Measurements from ENCODE around the gene TNFRSF11A.

TNFRSF11A gene

GRCh38 chr18:62334120-62334519 lies 9.0 kb downstream of the TNFRSF11A start:
- no peak overlapping the region for H3K4me3 ChIP-seq (ENCODE audit: low read depth, low read length)
- H3K27me3 ChIP-seq (ENCODE audit: insufficient read depth, low read length), result no peaks in the 10 kb centered on the region
- H2AFZ ChIP-seq (ENCODE audit: low read length, unreplicated experiment), result no peak overlapping the region
- H3K36me3 ChIP-seq (ENCODE audit: insufficient read depth, low read length), result no peaks in the 10 kb centered on the region
- peaks cover 45% of the 10 kb centered on the region for H3K4me1 ChIP-seq (ENCODE audit: control insufficient read depth, insufficient read depth, low read length, unreplicated experiment)
- no peak overlapping the region for H3K27ac ChIP-seq (ENCODE audit: low read depth, low read length)
- H3K79me2 ChIP-seq (ENCODE audit: control insufficient read depth, insufficient read depth, low read length, unreplicated experiment), result no peaks in the 10 kb centered on the region

DNA sequence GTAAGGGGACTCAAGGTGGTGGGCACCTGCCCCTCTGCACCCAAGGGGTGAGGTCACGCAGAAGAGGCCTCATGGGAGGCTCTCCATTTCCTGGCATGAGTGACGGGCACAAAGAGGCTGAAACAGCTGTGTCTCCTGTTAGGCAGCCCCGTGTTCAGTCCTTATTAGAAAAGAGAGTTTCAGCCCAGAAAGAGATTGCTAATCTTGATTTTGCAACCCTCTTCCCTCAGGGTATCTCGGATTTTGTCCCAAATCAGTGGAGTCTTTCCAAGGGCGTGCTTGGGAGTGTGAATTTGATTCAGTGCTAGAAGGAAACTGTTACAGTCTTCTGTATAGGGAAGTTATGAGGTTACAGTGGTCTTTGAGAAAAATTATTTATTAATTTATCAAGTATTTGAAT lies 10.4 kb downstream of the TNFRSF11A start:
- H2AFZ ChIP-seq (ENCODE audit: low read length, unreplicated experiment), result no peak overlapping the region
- H3K4me3 ChIP-seq (ENCODE audit: low read depth, low read length), result no peak overlapping the region
- no peaks in the 10 kb centered on the region for H3K36me3 ChIP-seq (ENCODE audit: insufficient read depth, low read length)
- no peak overlapping the region for H3K27ac ChIP-seq (ENCODE audit: low read depth, low read length)
- no peaks in the 10 kb centered on the region for H3K27me3 ChIP-seq (ENCODE audit: insufficient read depth, low read length)
- H3K4me1 ChIP-seq (ENCODE audit: control insufficient read depth, insufficient read depth, low read length, unreplicated experiment), result peaks cover 43% of the 10 kb centered on the region
- H3K79me2 ChIP-seq (ENCODE audit: control insufficient read depth, insufficient read depth, low read length, unreplicated experiment), result no peaks in the 10 kb centered on the region

- Histone ChIP-seq H3K79me2 (ENCODE audit: control insufficient read depth, insufficient read depth, low read length, unreplicated experiment) (no peaks in the 10 kb centered on the region), H3K36me3 (ENCODE audit: insufficient read depth, low read length) (no peaks in the 10 kb centered on the region), H2AFZ (ENCODE audit: low read length, unreplicated experiment) (no peak overlapping the region), H3K4me3 (ENCODE audit: low read depth, low read length) (no peak overlapping the region), H3K4me1 (ENCODE audit: control insufficient read depth, insufficient read depth, low read length, unreplicated experiment) (peaks cover 37% of the 10 kb centered on the region), H3K27ac (ENCODE audit: low read depth, low read length) (no peak overlapping the region), H3K27me3 (ENCODE audit: insufficient read depth, low read length) (no peaks in the 10 kb centered on the region)
Observed at GRCh38 chr18:62336618-62337017, 11.5 kb downstream of the TNFRSF11A start.

GRCh38 chr18:62337336-62337735 lies 12.2 kb downstream of the TNFRSF11A start:
- H3K27me3 ChIP-seq (ENCODE audit: insufficient read depth, low read length), result no peaks in the 10 kb centered on the region
- H3K4me3 ChIP-seq (ENCODE audit: low read depth, low read length), result no peak overlapping the region
- no peak overlapping the region for H2AFZ ChIP-seq (ENCODE audit: low read length, unreplicated experiment)
- H3K4me1 ChIP-seq (ENCODE audit: control insufficient read depth, insufficient read depth, low read length, unreplicated experiment), result peaks cover 35% of the 10 kb centered on the region
- no peaks in the 10 kb centered on the region for H3K36me3 ChIP-seq (ENCODE audit: insufficient read depth, low read length)
- H3K79me2 ChIP-seq (ENCODE audit: control insufficient read depth, insufficient read depth, low read length, unreplicated experiment), result no peaks in the 10 kb centered on the region
- H3K27ac ChIP-seq (ENCODE audit: low read depth, low read length), result no peak overlapping the region

DNA sequence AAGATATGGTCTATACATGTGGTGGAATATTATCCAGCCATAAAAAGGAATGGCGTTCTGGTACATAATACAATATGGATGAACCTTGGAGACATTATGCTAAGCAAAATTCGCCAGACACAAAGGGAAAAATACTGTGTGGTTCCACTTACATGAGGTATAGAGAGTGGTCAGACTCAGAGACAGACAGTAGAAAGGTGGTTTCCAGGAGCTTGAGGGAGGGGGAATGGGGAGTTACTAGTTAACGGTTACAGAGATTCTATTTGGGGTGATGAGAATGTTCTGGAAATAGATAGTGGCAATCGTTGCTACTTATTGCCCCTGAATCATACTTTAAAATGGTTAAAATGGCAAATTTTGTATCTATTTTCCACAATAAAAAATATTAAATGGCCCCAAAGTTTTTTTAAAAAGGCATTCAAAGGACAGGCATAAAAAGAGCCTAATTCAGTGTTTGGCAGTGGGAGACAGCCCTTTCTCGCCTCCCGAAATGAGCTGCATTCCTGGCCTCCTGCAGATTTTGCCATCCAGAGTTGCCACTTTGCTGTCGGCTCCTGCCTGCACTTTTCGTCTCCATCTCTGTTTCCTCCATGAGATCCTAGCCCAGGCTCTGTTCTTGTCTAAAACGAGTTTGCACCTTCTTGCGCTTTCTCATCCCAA lies 13.5 kb downstream of the TNFRSF11A start:
- Histone ChIP-seq H3K27ac (ENCODE audit: low read depth, low read length) (no peak overlapping the region), H3K79me2 (ENCODE audit: control insufficient read depth, insufficient read depth, low read length, unreplicated experiment) (no peaks in the 10 kb centered on the region), H3K4me3 (ENCODE audit: low read depth, low read length) (no peak overlapping the region), H2AFZ (ENCODE audit: low read length, unreplicated experiment) (no peak overlapping the region), H3K4me1 (ENCODE audit: control insufficient read depth, insufficient read depth, low read length, unreplicated experiment) (peaks cover 33% of the 10 kb centered on the region), H3K27me3 (ENCODE audit: insufficient read depth, low read length) (no peaks in the 10 kb centered on the region), H3K36me3 (ENCODE audit: insufficient read depth, low read length) (no peaks in the 10 kb centered on the region)

DNA sequence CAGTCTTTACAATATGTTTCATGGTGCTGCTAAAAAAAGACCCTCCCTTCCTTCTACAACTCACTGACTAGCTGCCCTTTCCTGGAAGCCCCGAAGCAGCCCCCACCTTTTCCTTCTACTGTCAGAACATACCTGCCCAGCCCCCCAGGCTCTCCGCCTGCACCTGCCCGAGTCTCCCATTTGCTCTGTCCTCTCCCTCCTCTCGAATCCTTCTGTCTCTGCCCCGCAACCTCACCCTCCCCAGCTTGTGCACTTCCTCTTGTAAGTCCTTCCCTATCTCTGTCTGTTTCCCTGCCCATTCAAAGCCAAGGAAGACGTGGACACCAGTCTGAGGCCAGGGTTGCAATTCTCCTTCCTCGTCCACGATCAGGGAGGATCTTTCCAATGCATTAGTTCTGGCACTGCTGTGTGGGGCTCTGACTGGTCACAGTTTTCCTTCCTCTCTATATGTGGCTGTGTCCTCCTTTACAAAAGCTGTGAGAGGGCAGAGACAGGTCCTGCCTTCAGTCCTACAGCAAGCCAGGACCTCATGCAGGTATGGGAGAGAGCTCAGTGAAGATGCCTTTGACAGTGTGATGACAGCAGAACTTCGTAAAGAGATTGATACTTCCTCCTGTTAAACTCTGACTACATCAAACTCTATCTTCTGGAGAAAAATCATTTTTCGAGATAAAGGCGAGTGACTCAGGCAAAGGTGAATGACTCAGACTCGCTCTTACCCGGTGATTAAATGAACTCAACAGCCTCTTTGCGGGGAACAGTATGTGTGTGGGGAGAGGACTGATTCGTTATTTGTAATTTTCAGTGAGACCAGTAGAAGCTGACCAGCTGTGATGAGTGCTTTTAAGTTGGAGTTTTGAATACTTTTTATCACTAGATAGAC lies 14.2 kb downstream of the TNFRSF11A start:
- no peaks in the 10 kb centered on the region for H3K79me2 ChIP-seq (ENCODE audit: control insufficient read depth, insufficient read depth, low read length, unreplicated experiment)
- no peaks in the 10 kb centered on the region for H3K36me3 ChIP-seq (ENCODE audit: insufficient read depth, low read length)
- H3K27ac ChIP-seq (ENCODE audit: low read depth, low read length), result no peak overlapping the region
- no peak overlapping the region for H2AFZ ChIP-seq (ENCODE audit: low read length, unreplicated experiment)
- H3K4me1 ChIP-seq (ENCODE audit: control insufficient read depth, insufficient read depth, low read length, unreplicated experiment), result peaks cover 25% of the 10 kb centered on the region
- H3K27me3 ChIP-seq (ENCODE audit: insufficient read depth, low read length), result no peaks in the 10 kb centered on the region
- no peak overlapping the region for H3K4me3 ChIP-seq (ENCODE audit: low read depth, low read length)

- Histone ChIP-seq H3K79me2 (ENCODE audit: control insufficient read depth, insufficient read depth, low read length, unreplicated experiment) (no peaks in the 10 kb centered on the region), H3K4me1 (ENCODE audit: control insufficient read depth, insufficient read depth, low read length, unreplicated experiment) (peaks cover 14% of the 10 kb centered on the region), H3K36me3 (ENCODE audit: insufficient read depth, low read length) (no peaks in the 10 kb centered on the region), H2AFZ (ENCODE audit: low read length, unreplicated experiment) (no peak overlapping the region), H3K27me3 (ENCODE audit: insufficient read depth, low read length) (no peaks in the 10 kb centered on the region), H3K27ac (ENCODE audit: low read depth, low read length) (no peak overlapping the region), H3K4me3 (ENCODE audit: low read depth, low read length) (no peak overlapping the region)
Observed at GRCh38 chr18:62340996-62341395, 15.9 kb downstream of the TNFRSF11A start.

DNA sequence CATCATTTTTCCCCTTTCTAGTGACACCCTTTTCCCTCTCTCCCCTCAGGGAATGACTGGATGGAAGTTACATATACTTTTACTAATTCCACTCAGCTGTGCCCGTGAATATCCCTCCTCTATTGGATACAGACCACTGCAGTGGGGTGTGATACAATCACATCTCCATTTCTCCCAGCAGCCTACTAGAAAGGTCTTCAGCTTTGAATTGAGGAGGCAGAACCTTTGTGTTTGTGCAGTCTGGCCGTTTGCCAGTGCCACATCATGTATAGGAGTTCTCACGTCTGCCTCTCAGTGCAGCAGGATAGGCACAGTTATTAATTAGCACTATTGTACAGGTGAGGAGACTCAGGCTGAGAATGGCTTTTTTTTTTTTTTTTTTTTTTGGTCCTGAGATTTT lies 16.4 kb downstream of the TNFRSF11A start:
- Histone ChIP-seq H3K27ac (ENCODE audit: low read depth, low read length) (no peak overlapping the region), H3K36me3 (ENCODE audit: insufficient read depth, low read length) (no peaks in the 10 kb centered on the region), H2AFZ (ENCODE audit: low read length, unreplicated experiment) (no peak overlapping the region), H3K4me3 (ENCODE audit: low read depth, low read length) (no peak overlapping the region), H3K4me1 (ENCODE audit: control insufficient read depth, insufficient read depth, low read length, unreplicated experiment) (peaks cover 14% of the 10 kb centered on the region), H3K27me3 (ENCODE audit: insufficient read depth, low read length) (no peaks in the 10 kb centered on the region), H3K79me2 (ENCODE audit: control insufficient read depth, insufficient read depth, low read length, unreplicated experiment) (no peaks in the 10 kb centered on the region)

DNA sequence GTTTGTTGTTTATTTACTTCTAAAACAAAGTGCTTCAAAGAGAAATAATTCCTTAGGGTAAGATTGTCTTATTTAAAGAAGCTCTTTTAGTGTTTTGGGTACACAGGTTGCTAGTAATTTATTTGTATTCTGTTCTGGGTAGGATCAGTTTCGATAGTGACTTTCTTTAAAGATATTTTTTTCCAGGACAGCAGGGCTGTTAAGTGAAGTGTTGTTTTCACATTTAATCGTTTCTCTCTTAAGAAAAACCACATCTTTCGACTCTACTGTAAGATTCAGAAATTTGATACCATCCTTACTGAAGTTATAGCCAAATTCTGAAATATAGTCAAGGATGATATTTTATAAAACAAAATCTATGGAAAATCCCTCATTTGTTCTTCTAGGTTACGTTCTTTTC lies 17.8 kb downstream of the TNFRSF11A start:
- Histone ChIP-seq H3K27me3 (ENCODE audit: insufficient read depth, low read length) (no peaks in the 10 kb centered on the region), H3K4me3 (ENCODE audit: low read depth, low read length) (no peak overlapping the region), H3K4me1 (ENCODE audit: control insufficient read depth, insufficient read depth, low read length, unreplicated experiment) (peaks cover 14% of the 10 kb centered on the region), H3K79me2 (ENCODE audit: control insufficient read depth, insufficient read depth, low read length, unreplicated experiment) (no peaks in the 10 kb centered on the region), H3K27ac (ENCODE audit: low read depth, low read length) (no peak overlapping the region), H2AFZ (ENCODE audit: low read length, unreplicated experiment) (no peak overlapping the region), H3K36me3 (ENCODE audit: insufficient read depth, low read length) (no peaks in the 10 kb centered on the region)

DNA sequence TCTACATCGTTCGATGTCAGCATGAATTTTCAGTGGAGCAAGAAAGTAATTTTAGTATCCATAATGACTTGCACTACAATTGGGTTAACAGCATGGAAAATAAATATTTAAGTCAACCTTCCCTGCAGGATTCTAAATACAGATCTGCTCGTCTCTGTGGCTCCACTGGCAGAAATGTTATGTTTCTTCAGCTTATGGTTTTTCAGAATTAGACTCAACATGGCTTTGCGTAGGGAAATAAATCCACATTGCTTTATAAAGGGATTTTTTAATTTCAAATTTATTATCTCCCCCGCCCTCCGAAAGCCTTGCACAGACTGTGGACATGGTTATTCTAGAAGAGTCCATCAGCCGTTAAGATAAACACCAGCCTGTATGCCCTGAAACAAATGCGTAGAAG lies 18.2 kb downstream of the TNFRSF11A start:
- Histone ChIP-seq H3K36me3 (ENCODE audit: insufficient read depth, low read length) (no peaks in the 10 kb centered on the region), H3K4me1 (ENCODE audit: control insufficient read depth, insufficient read depth, low read length, unreplicated experiment) (peaks cover 14% of the 10 kb centered on the region), H3K27ac (ENCODE audit: low read depth, low read length) (no peak overlapping the region), H3K27me3 (ENCODE audit: insufficient read depth, low read length) (no peaks in the 10 kb centered on the region), H3K4me3 (ENCODE audit: low read depth, low read length) (no peak overlapping the region), H2AFZ (ENCODE audit: low read length, unreplicated experiment) (no peak overlapping the region), H3K79me2 (ENCODE audit: control insufficient read depth, insufficient read depth, low read length, unreplicated experiment) (no peaks in the 10 kb centered on the region)

- H3K4me1 ChIP-seq (ENCODE audit: control insufficient read depth, insufficient read depth, low read length, unreplicated experiment), result no peaks in the 10 kb centered on the region
- H3K4me3 ChIP-seq (ENCODE audit: low read depth, low read length), result no peak overlapping the region
- H3K27me3 ChIP-seq (ENCODE audit: insufficient read depth, low read length), result no peaks in the 10 kb centered on the region
- H2AFZ ChIP-seq (ENCODE audit: low read length, unreplicated experiment), result no peak overlapping the region
- H3K79me2 ChIP-seq (ENCODE audit: control insufficient read depth, insufficient read depth, low read length, unreplicated experiment), result no peaks in the 10 kb centered on the region
- no peaks in the 10 kb centered on the region for H3K36me3 ChIP-seq (ENCODE audit: insufficient read depth, low read length)
- no peak overlapping the region for H3K27ac ChIP-seq (ENCODE audit: low read depth, low read length)
Observed at GRCh38 chr18:62345909-62346308, 20.8 kb downstream of the TNFRSF11A start.

Measured in ACC112 (cell line).